ENCODE results near the gene MRGPRD. TPM values are rescaled to one million over a fixed set of nuclear protein-coding genes. Genes with fewer than 3 reads are reported as not detected.

Gene MRGPRD
- total RNA-seq, 2 donors from 2014 or later, result not detected

DNA sequence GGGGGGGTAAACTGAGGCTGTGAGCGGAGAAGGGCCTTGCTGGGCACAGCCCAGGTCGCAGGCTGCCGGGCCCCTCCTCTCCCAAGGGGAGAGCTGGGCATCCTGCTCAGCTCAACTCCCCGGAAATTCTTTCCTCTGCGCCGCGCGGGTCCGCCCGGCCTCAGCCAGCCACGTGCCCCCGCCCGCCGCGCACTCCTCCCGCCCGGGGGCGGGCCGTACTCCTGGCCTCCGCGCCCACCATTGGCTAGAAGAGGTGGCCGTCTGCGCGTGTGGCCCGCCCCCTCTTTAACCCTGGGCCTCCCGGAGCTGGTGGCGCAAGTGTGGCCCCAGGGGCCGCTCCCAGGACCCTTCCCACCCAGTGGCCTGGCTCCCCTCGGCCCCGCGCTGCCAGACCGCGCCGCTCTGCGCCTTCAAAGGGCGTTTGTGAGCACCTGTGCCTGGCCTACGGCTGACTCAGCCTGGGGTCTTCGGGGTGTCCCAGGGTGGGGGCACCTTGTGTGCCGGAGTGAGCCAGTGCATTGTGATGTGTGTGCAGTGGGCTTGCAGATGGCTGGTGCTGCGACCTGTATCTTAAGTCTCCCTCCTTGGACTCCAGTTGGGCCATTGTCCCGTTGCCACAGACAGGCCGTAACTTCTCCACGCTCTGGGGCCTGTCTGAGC, 30.3 kb upstream of the MRGPRD start:
- Mint-ChIP-seq H3K36me3 (no peaks in the 10 kb centered on the region), H3K27me3 (peaks cover 0 to 18% of the 10 kb centered on the region in 2 donors), H3K4me1 (ENCODE audit: low read depth in 2 of 2) (peaks cover 0 to 6% of the 10 kb centered on the region in 2 donors), H3K4me3 (no peak overlapping the region), H3K9me3 (no peaks in the 10 kb centered on the region), H3K27ac (no peak overlapping the region)
- DNase-seq (ENCODE audit: low spot score), result no peak
- peak; percentile 74 to 75 for ATAC-seq

DNA sequence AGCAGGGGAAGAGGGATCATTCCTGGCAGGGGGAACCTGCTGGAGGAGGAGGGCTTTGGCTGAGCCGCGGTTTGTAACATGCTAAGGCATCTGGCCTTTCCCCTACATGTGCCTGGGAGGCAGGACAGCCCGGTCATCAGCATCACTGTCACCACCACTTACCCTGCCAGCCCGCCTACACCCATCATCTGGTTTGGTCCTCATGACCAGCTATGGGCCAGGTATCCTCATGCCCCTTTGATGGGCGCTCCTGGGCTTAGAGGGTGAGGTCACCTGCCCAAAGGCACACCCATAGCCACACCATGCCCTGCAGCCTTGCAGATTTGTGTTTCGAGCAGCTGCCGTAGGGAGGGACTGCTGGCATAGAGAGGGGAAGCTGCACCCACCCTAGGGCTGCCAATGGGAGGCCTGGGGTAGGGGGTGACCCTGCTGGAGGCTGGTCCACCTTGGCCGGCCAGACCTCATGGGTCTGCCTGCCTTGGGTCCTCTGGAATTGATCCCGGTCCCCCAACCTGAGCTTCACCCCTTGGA, 29.6 kb upstream of the MRGPRD start:
- DNase-seq (ENCODE audit: low spot score), result no peak

DNA sequence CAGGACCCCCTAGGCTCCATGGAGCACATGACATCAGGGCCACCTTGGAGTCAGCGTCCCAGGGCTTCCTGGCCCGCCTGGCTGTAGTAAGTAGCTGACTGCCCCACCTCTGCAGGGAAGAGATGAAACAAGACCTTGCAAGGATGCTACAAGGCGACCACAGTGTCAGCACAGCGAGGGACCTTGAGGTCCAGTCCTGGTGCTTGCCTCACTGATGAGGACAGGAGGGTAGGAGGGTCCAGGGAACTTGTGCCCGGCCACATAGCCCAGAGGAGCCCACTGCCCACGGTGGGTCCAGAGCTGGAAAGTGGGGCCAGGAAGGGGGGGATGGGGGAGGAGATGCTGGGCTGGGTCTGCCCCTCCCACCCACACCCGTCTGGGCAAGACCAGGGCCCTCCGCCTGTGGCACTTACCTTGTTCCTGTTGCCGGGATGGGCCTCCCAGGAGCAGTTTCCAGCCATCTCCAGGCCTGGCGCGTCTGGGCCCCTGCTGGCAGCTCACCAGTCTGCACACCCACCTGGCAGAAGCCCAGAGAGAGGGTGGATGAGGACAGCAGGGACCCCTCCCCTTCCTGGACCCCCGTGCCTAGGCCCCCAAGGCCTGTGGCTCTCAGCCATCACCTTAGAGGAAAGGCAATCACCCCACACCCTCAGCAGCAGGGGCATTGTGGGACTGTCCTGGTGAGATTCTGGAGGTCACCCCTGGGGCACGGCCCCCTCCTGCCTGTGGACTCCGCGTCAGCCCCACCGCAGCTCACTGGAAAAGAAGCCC, 28.8 kb upstream of the MRGPRD start:
- H3K9me3 Mint-ChIP-seq, result no peaks in the 10 kb centered on the region
- no peak overlapping the region for H3K27ac Mint-ChIP-seq
- H3K4me1 Mint-ChIP-seq (ENCODE audit: low read depth in 2 of 2), result peaks cover 0 to 6% of the 10 kb centered on the region in 2 donors
- no peaks in the 10 kb centered on the region for H3K36me3 Mint-ChIP-seq
- ATAC-seq (no peak), DNase-seq (ENCODE audit: low spot score) (no peak)
- H3K27me3 Mint-ChIP-seq, result peaks cover 6 to 24% of the 10 kb centered on the region in 2 donors
- no peak overlapping the region for H3K4me3 Mint-ChIP-seq

More for the DNA sequence above, 29.6 kb upstream of the MRGPRD start:
- H3K4me3 Mint-ChIP-seq, result no peak overlapping the region
- no peak for ATAC-seq
- H3K4me1 Mint-ChIP-seq (ENCODE audit: low read depth in 2 of 2), result peaks cover 0 to 6% of the 10 kb centered on the region in 2 donors
- no peaks in the 10 kb centered on the region for H3K36me3 Mint-ChIP-seq
- no peak overlapping the region for H3K27ac Mint-ChIP-seq
- H3K27me3 Mint-ChIP-seq, result peaks cover 2 to 23% of the 10 kb centered on the region in 2 donors
- H3K9me3 Mint-ChIP-seq, result no peaks in the 10 kb centered on the region

DNA sequence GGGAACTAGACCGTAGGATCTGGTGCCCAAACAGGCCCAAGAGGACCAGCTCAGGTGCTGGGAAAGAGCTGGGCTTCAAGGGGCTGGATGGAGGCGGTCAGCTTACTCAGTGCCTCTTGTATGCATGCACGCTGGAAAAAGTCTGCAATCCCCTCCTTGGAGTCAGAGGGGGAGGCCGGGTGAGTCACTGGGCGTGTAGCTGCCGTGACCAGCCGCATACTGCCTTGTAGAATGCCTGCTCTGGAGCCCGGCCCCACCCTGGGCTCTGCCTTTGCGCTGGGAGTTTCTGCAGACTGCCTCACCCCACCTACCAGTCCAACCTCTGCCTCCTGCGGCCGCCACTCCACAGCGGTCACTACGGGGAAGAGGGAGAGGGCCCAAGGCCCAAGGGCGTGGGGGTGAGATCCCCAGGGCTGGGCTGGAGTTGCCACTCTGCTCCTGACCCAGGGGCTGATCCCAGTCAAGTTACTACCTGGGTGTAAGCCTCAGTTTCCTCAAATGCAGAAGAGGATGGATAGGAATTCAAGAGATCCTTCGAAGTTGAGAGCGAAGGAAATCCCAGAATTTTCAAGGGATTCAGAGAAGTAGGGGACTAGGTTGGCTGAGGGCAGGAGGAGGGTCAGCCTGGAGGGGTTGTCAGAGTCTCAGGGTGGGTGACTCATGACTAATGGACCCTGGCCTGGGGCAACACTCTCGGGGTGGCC, 28.1 kb upstream of the MRGPRD start:
- no peaks in the 10 kb centered on the region for H3K36me3 Mint-ChIP-seq
- H3K9me3 Mint-ChIP-seq, result no peaks in the 10 kb centered on the region
- ATAC-seq, result no peak
- H3K27ac Mint-ChIP-seq, result no peak overlapping the region
- H3K27me3 Mint-ChIP-seq, result peaks cover 6 to 24% of the 10 kb centered on the region in 2 donors
- no peak for DNase-seq (ENCODE audit: low spot score)
- H3K4me1 Mint-ChIP-seq (ENCODE audit: low read depth in 2 of 2), result peaks cover 0 to 6% of the 10 kb centered on the region in 2 donors
- no peak overlapping the region for H3K4me3 Mint-ChIP-seq

DNA sequence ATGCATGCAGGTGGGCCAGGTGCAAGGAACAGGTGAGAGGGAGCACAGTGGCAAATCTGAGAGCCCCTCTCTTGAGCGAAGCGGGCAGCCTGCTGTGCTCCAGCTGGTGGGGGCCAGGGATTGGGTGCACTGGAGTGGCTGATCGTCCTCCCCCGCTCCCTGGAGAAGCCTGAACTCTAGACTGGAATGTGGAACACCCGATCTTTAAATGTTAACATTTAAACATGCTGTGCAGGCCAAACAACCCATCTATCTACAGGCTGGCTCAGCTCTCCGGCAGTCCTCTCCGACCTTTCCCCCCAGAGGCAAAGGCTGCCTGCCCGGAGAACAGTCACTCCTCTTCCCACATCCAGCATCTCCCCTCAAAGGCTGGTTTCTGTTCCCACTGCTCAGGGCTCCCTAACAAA, 27.2 kb upstream of the MRGPRD start:
- H3K36me3 Mint-ChIP-seq, result no peaks in the 10 kb centered on the region
- no peak overlapping the region for H3K4me3 Mint-ChIP-seq
- DNase-seq (ENCODE audit: low spot score) (no peak), ATAC-seq (no peak)
- peaks cover 0 to 6% of the 10 kb centered on the region in 2 donors for H3K4me1 Mint-ChIP-seq (ENCODE audit: low read depth in 2 of 2)
- peaks cover 6 to 24% of the 10 kb centered on the region in 2 donors for H3K27me3 Mint-ChIP-seq
- H3K27ac Mint-ChIP-seq, result no peak overlapping the region
- no peaks in the 10 kb centered on the region for H3K9me3 Mint-ChIP-seq

DNA sequence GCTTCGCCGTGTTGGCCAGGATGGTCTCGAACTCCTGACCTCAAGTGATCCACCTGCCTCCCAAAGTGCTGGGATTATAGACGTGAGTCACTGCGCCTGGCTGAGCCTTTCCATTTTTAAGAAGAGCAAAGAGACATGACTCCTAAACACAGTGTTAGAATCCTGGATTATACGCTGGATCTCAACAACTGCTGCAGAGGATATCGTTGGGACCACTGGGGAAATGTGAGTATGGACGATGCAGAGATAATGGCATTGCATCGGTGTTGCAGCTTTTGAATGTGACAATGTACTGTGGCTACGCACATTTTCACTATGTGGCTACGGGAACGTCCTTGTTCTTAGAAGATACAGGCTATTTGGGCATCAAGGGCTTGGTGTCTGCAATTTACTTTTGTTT, 26.0 kb upstream of the MRGPRD start:
- DNase-seq (ENCODE audit: low spot score), result no peak
- Mint-ChIP-seq H3K4me1 (ENCODE audit: low read depth in 2 of 2) (peaks cover 0 to 5% of the 10 kb centered on the region in 2 donors), H3K36me3 (no peaks in the 10 kb centered on the region), H3K27ac (no peak overlapping the region), H3K4me3 (no peak overlapping the region), H3K27me3 (peaks cover 6 to 18% of the 10 kb centered on the region in 2 donors), H3K9me3 (no peaks in the 10 kb centered on the region)
- ATAC-seq, result no peak

DNA sequence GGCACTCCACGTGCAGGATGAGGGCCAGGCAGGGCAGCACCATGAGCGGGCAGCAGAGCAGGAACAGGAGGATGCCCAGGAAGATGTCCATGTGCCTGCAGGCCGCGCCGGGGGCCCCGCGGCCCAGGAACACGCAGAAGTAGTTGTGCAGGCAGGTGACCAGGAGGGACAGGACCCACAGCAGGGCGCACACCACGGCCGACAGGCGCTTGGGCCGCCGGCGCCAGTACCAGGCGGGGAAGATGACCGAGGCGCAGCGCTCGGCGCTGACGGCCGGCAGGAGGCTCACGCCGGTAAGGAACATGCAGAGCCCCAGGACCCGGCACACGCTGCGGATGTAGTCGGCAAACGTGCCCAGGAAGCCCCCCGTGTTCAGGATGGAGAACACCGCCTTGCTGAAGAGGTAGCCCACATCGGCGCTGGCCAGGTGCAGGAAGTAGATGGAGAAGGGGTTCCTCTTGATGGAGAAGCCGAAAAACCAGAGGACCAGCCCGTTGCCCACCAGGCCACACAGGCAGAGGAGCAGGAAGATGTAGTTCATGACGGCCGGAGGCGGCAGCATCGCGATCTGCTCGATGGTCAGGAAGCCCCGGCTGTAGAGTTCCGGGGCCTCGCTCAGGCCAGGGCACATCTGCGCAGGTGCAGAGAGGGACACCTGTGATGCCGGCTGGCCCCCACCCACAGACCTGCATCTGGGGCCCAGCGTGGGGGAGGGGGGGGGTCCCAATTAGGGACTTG, 25.0 kb upstream of the MRGPRD start:
- Mint-ChIP-seq H3K27me3 (peaks cover 6 to 13% of the 10 kb centered on the region in 2 donors), H3K36me3 (no peaks in the 10 kb centered on the region), H3K4me3 (no peak overlapping the region), H3K4me1 (ENCODE audit: low read depth in 2 of 2) (no peaks in the 10 kb centered on the region), H3K27ac (no peak overlapping the region), H3K9me3 (no peaks in the 10 kb centered on the region)
- no peak for ATAC-seq
- no peak for DNase-seq (ENCODE audit: low spot score)

DNA sequence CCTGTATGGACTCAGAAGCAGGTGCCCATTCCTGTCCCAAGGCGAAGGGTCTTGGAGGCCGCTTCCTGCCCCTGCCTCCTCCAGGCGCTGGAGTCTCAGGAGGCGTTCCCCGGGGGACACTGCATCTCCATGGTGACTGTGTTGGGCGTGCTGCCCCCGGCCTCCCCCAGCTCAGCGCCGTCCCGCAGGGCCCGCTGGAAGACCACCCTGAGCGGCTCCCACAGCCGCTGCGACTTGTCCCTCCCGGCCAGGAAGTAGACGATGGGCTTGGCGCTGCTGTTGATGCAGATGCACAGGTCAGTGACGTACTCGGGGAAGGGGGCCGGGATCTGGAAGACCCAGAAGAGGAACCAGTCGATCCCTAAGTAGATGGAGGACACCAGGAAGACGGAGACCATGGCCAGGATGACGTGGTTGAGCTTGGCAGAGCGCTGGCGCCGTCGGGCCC, 24.4 kb upstream of the MRGPRD start:
- Mint-ChIP-seq H3K27me3 (peaks cover 6 to 13% of the 10 kb centered on the region in 2 donors), H3K36me3 (no peaks in the 10 kb centered on the region), H3K9me3 (no peaks in the 10 kb centered on the region), H3K4me1 (ENCODE audit: low read depth in 2 of 2) (no peaks in the 10 kb centered on the region), H3K27ac (no peak overlapping the region), H3K4me3 (no peak overlapping the region)
- DNase-seq (ENCODE audit: low spot score) (no peak), ATAC-seq (no peak)

DNA sequence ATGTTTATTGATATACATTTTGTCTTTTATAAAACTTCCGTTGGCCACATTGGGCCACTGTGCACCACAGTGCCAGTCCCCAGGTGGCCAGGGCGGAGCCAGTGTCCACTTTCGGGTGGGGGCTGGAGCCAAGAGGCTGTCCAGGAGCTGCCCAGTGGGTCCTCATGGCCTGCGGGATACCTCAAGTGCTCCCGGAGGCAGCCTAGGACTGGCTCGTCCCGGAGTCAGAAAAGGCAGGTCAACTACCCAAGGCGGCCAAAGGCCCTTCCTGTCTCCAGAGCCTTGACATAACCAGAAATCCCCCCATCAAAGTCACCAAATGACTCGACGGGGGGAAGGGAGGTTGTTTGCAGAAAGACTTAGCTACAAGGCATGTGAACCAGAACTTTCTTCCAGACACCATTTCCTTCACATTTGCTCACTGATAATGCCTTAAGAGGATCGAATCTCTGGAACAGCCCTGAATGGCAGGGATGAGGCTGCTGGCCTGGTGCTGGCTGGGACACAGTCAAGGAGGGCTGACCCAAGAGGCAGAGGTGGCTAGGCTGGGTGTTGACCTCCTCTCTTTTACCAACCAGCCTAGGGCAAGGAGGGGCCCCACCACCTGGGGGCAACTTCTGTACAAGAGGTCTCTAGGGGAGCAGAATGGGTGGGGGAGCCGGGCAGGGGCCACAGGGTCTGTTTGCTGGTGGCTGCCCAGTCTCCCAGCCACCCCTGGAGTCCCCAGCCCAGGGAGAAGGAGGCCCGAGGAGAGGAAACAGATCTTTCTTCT, 23.8 kb upstream of the MRGPRD start:
- no peaks in the 10 kb centered on the region for H3K36me3 Mint-ChIP-seq
- DNase-seq (ENCODE audit: low spot score), result no peak
- no peak overlapping the region for H3K27ac Mint-ChIP-seq
- peaks cover 6 to 13% of the 10 kb centered on the region in 2 donors for H3K27me3 Mint-ChIP-seq
- H3K4me3 Mint-ChIP-seq, result no peak overlapping the region
- H3K9me3 Mint-ChIP-seq, result no peaks in the 10 kb centered on the region
- H3K4me1 Mint-ChIP-seq (ENCODE audit: low read depth in 2 of 2), result peaks cover under 1% of the 10 kb centered on the region in 2 donors
- no peak for ATAC-seq

DNA sequence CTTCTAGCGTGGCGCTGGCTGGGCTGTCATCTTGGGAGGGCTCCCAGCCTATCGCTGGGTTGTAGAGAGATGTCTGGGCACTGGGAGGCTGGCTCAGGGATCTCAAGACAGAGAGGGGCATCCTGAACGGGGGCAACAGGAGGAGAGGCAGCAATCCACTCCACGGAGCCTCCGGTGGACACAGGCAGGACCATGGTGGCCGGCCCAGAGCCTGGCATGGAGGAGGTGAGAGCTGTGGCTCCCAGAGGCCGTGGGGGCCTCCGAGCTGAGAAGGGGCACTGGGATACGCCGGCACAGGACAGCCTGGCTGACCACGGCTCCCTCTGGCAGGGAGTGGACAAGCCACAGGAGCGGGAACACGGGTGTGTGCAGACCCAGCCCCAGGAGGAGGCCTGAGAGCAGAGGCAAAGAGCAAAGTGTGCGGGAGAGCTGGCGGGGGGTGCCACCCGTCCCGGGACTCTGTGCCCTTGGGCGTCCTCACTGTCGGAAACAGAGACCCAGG, 23.1 kb upstream of the MRGPRD start:
- no peak for DNase-seq (ENCODE audit: low spot score)
- no peak for ATAC-seq
- Mint-ChIP-seq H3K27ac (no peak overlapping the region), H3K9me3 (no peaks in the 10 kb centered on the region), H3K4me1 (ENCODE audit: low read depth in 2 of 2) (peaks cover 7% of the 10 kb centered on the region in 2 donors), H3K4me3 (no peak overlapping the region), H3K36me3 (no peaks in the 10 kb centered on the region), H3K27me3 (peaks cover 6 to 13% of the 10 kb centered on the region in 2 donors)

DNA sequence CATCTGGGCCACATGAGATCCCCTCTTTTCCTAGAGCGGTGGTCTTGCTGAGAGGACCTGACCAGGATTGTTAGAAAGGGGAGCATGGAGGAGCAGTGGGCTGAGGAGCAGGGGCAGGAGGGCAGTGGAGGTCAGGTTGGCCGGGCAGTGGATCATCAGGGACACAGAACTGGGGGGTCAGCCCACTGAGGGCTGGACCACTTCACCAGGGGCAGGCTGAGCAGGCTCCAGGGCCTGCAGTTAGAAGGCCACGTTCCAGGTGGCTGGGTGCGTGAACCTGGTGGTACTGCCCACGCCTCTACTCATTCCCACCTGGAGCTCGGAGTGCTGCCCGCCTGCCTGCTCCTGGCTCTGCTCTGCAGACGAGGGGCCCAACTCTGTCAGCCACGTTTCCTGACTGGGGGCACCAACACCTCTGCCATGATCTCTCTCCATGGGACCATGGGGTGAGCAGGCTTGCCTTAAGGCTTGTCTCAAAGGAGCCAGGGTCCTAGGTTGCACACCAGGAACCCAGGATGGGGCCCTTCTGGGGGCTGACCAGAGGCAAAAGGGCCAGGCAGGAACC, 22.6 kb upstream of the MRGPRD start:
- Mint-ChIP-seq H3K4me3 (no peak overlapping the region), H3K4me1 (ENCODE audit: low read depth in 2 of 2) (peaks cover 11 to 13% of the 10 kb centered on the region in 2 donors), H3K9me3 (no peaks in the 10 kb centered on the region), H3K36me3 (no peaks in the 10 kb centered on the region), H3K27ac (no peak overlapping the region), H3K27me3 (peaks cover 6 to 13% of the 10 kb centered on the region in 2 donors)
- no peak for DNase-seq (ENCODE audit: low spot score)
- no peak for ATAC-seq

DNA sequence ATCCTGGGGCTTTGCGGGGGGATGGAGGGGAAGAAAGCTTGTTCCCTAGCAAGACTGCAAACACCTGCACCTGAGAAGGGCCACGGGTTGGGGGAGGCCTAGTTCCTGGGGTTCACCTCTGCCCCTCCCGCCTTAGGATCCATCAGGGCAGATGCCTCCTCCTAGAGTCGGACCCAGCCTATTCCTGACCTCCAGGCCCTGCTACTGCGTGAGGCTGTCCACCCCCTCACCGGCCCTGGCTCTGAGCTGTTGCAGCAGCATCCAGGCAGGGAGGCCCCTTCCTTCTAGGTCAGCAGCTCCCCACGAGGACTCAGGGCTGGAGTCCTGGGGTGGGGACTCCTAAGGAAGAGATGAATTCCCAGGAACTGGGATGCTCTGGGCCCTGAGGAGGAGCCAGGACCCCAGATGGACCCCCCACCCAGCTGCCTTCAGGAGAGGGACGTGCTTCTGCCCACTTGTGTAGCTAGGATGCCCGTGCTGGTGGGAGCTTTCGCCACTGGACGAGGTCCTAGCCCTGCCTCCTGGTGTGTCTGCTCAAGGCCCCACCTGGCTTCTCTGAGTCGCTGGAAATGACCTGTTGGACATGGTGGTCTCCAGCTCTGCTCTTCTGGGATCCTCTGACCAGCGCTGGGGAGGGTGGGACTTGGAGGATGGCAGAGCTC, 21.9 kb upstream of the MRGPRD start:
- DNase-seq (ENCODE audit: low spot score) (no peak), ATAC-seq (no peak)
- H3K27me3 Mint-ChIP-seq, result peaks cover 6 to 10% of the 10 kb centered on the region in 2 donors
- no peak overlapping the region for H3K27ac Mint-ChIP-seq
- H3K4me1 Mint-ChIP-seq (ENCODE audit: low read depth in 2 of 2), result peaks cover 16% of the 10 kb centered on the region in 2 donors
- H3K4me3 Mint-ChIP-seq, result no peak overlapping the region
- H3K36me3 Mint-ChIP-seq, result no peaks in the 10 kb centered on the region
- H3K9me3 Mint-ChIP-seq, result no peaks in the 10 kb centered on the region

Measured in natural killer cell treated with Interleukin-12 subunit alpha and Interleukin-12 subunit beta and Interleukin-15 and Interleukin-18, amount 100 ng/mL, for 72 hours (primary cell).